Measurements from ENCODE around the gene NDE1.

DNA sequence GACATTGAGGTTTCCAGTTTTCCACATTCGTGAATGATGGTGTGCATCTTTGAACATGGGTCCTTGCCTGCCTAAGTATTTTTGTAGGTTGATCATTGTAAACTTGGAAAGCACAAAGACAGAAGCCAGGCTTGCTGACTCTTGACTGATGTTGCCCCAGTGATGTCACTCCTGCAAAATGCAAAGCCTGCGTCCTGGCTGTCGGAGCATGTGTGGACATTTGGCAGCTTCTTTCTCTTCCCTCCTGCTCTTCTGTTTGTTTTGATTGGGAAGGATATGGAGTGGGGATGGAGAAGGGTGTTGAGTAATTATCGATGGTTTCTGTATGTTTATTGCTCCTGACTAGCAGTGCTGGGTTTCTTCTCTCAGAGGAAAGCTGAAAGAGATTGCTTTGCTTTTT lies 3.2 kb downstream of the NDE1 start:
- TF ChIP-seq, protein P1, sequence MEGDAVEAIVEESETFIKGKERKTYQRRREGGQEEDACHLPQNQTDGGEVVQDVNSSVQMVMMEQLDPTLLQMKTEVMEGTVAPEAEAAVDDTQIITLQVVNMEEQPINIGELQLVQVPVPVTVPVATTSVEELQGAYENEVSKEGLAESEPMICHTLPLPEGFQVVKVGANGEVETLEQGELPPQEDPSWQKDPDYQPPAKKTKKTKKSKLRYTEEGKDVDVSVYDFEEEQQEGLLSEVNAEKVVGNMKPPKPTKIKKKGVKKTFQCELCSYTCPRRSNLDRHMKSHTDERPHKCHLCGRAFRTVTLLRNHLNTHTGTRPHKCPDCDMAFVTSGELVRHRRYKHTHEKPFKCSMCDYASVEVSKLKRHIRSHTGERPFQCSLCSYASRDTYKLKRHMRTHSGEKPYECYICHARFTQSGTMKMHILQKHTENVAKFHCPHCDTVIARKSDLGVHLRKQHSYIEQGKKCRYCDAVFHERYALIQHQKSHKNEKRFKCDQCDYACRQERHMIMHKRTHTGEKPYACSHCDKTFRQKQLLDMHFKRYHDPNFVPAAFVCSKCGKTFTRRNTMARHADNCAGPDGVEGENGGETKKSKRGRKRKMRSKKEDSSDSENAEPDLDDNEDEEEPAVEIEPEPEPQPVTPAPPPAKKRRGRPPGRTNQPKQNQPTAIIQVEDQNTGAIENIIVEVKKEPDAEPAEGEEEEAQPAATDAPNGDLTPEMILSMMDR (IDR thresholded peaks at IDR 0.05) = no peak
- TF ChIP-seq POLR2A (IDR thresholded peaks at IDR 0.05) = no peak
